Peyer's patch (tissue), 4 donors: Measurements from ENCODE around the gene CACNA1I.

Experiments used
- POLR2A ChIP-seq, 2 donors: fragments of 450-650 bp; IDR thresholded peaks; one replicate each; pipeline ENCODE4 v1.5.1; 2017; ENCODE audit warnings: antibody characterized with exemption in 2 of 2, mild to moderate bottlenecking in 2 of 2, moderate library complexity in 2 of 2
- TF ChIP-seq, protein P1 (sequence below), 6 experiments: fragments of 450-650 bp in 4 of 6; fragments of 200-600 bp in 2 of 6; sonication (generic) in 1 of 6; IDR thresholded peaks; one replicate each; pipeline ENCODE4 v1.5.1; 2017 to 2019; ENCODE audit warnings: antibody characterized with exemption in 6 of 6, mild to moderate bottlenecking in 3 of 6, moderate library complexity in 1 of 6

- TF ChIP-seq, protein P1, sequence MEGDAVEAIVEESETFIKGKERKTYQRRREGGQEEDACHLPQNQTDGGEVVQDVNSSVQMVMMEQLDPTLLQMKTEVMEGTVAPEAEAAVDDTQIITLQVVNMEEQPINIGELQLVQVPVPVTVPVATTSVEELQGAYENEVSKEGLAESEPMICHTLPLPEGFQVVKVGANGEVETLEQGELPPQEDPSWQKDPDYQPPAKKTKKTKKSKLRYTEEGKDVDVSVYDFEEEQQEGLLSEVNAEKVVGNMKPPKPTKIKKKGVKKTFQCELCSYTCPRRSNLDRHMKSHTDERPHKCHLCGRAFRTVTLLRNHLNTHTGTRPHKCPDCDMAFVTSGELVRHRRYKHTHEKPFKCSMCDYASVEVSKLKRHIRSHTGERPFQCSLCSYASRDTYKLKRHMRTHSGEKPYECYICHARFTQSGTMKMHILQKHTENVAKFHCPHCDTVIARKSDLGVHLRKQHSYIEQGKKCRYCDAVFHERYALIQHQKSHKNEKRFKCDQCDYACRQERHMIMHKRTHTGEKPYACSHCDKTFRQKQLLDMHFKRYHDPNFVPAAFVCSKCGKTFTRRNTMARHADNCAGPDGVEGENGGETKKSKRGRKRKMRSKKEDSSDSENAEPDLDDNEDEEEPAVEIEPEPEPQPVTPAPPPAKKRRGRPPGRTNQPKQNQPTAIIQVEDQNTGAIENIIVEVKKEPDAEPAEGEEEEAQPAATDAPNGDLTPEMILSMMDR (IDR thresholded peaks at IDR 0.05), result no peak
- TF ChIP-seq POLR2A (IDR thresholded peaks at IDR 0.05), result no peak
These were observed 79.0 kb downstream of the CACNA1I start for GRCh38 chr22:39649500-39650089.
